Endothelial cell of umbilical vein (primary cell): ENCODE results near the gene STXBP5L. TPM values are rescaled to one million over a fixed set of nuclear protein-coding genes. Genes with fewer than 3 reads are reported as not detected.
"Not testable (repeated sequence)": the region's sequence is repeated elsewhere in the genome, so short reads cannot be mapped to it uniquely, and the experiment has no call there.

Source experiments
- BruUV-seq: library from RNA; stranded (reverse); fragments of 400-500 nt; replicated peaks from 2 replicates; lab custom pipeline; 2021; lab: Mats Ljungman, UMichigan
- CTCF ChIA-PET: fragments of 300-600, 350-600 bp; sonication (Branson Sonifier 250); formaldehyde crosslinking; loops from one replicate; lab custom pipeline; 2021; ENCODE audit warnings: antibody characterized with exemption, inconsistent platforms; lab: Charles Lee
- POLR2A ChIA-PET: fragments of 300-600, 350-600 bp; sonication (Branson Sonifier 250); formaldehyde crosslinking; loops from one replicate; lab custom pipeline; 2021; ENCODE audit warnings: antibody characterized with exemption, inconsistent platforms; lab: Charles Lee
- DNase-seq: peaks from one replicate; pipeline ENCODE4 v3.0.0-alpha.2; 2011; ENCODE audit warnings: low read depth, low spot score
- FAIRE-seq: peaks from 2 replicates; lab custom pipeline; 2011; peaks lifted over from hg19 to GRCh38; lab: Jason Lieb, UNC
- H2AFZ ChIP-seq: 2 replicates; pipeline ENCODE4 v1.6.0; 2012; ENCODE audit warnings: low read depth, low read length, control low read depth, inconsistent platforms
- H3K27ac ChIP-seq: 2 replicates; pipeline ENCODE4 v1.5.1; 2011; ENCODE audit warnings: low read depth, mild to moderate bottlenecking, control low read depth, low read length, moderate library complexity; ENCODE audit not compliant: insufficient read depth
- H3K27me3 ChIP-seq, 2 experiments: 2 replicates each; pipeline versions ENCODE4 v1.6.0 to v1.6.1; 2011; ENCODE audit warnings: low read length in 2 of 2, mixed read lengths in 1 of 2; ENCODE audit not compliant: control insufficient read depth in 2 of 2, insufficient read depth in 2 of 2
- H3K36me3 ChIP-seq, 2 experiments: 2 replicates in 1 of 2; 3 replicates in 1 of 2; pipeline ENCODE4 v1.5.1; 2011; ENCODE audit warnings: low read length in 2 of 2, mild to moderate bottlenecking in 1 of 2, moderate library complexity in 1 of 2; ENCODE audit not compliant: control insufficient read depth in 2 of 2, insufficient read depth in 2 of 2; ENCODE audit errors: extremely low read depth in 1 of 2
- H3K4me1 ChIP-seq: 3 replicates; pipeline ENCODE4 v1.5.1; 2011; ENCODE audit warnings: mild to moderate bottlenecking, low read length; ENCODE audit not compliant: control insufficient read depth, insufficient read depth; ENCODE audit errors: extremely low read depth
- H3K4me2 ChIP-seq: 2 replicates; pipeline ENCODE4 v1.6.1; 2011; ENCODE audit warnings: low read length, control low read depth, mixed read lengths; ENCODE audit not compliant: insufficient read depth
- H3K4me3 ChIP-seq, 3 experiments: fragments of 200-600 bp in 1 of 3; sonication (generic), shearing (Covaris generic) in 1 of 3; replicated peaks in 1 of 3; 2 replicates each; pipeline ENCODE4 v1.5.1; 2011 to 2016; ENCODE audit warnings: control low read depth in 3 of 3, low read length in 3 of 3, mild to moderate bottlenecking in 2 of 3, inconsistent platforms in 1 of 3, low read depth in 1 of 3, moderate library complexity in 1 of 3; ENCODE audit not compliant: insufficient read depth in 1 of 3
- H3K79me2 ChIP-seq: 2 replicates; pipeline ENCODE4 v1.6.0; 2012; ENCODE audit warnings: low read length, inconsistent platforms; ENCODE audit not compliant: control insufficient read depth, insufficient read depth
- H3K9ac ChIP-seq: replicated peaks from 2 replicates; pipeline ENCODE3; 2011; ENCODE audit warnings: low read length, control low read depth; ENCODE audit not compliant: insufficient read depth; ENCODE audit errors: extremely low read depth
- H3K9me1 ChIP-seq: replicated peaks from 3 replicates; pipeline ENCODE4 v1.6.0; 2011; ENCODE audit warnings: mild to moderate bottlenecking, low read length; ENCODE audit not compliant: control insufficient read depth, insufficient read depth; ENCODE audit errors: extremely low read depth
- H3K9me3 ChIP-seq: replicated peaks from 2 replicates; pipeline ENCODE4 v1.5.1; 2012; ENCODE audit warnings: low read length, inconsistent platforms; ENCODE audit not compliant: control insufficient read depth, insufficient read depth
- H4K20me1 ChIP-seq: replicated peaks from 2 replicates; pipeline ENCODE3; 2011; ENCODE audit warnings: mild to moderate bottlenecking, low read length; ENCODE audit not compliant: control insufficient read depth, insufficient read depth; ENCODE audit errors: extremely low read depth
- EZH2 ChIP-seq: IDR thresholded peaks from 2 replicates; pipeline ENCODE4 v1.6.1; 2012; ENCODE audit warnings: borderline replicate concordance, low read depth, mild to moderate bottlenecking, moderate library complexity, low read length, inconsistent platforms; ENCODE audit not compliant: severe bottlenecking
- FOS ChIP-seq: IDR thresholded peaks from 2 replicates; pipeline ENCODE4 v1.6.1; 2011; ENCODE audit warnings: mild to moderate bottlenecking, low read length, moderate library complexity, borderline replicate concordance; ENCODE audit not compliant: insufficient read depth
- GATA2 ChIP-seq: IDR thresholded peaks from 2 replicates; pipeline ENCODE4 v1.7.0; 2011; ENCODE audit warnings: low read depth, mild to moderate bottlenecking, moderate library complexity, mixed read lengths, low read length; ENCODE audit not compliant: insufficient read length, insufficient read depth
- JUN ChIP-seq: IDR thresholded peaks from 2 replicates; pipeline ENCODE4 v1.6.1; 2011; ENCODE audit warnings: borderline replicate concordance, low read depth; ENCODE audit not compliant: insufficient read length, insufficient read depth
- MYC ChIP-seq: IDR thresholded peaks from one replicate; pipeline ENCODE4 v1.6.1; 2011; ENCODE audit warnings: mild to moderate bottlenecking, low read depth, low read length
- POLR2A ChIP-seq: IDR thresholded peaks from 2 replicates; pipeline ENCODE4 v1.6.1; 2012; ENCODE audit warnings: low read depth, mild to moderate bottlenecking, control low read depth, low read length
- POLR2AphosphoS5 ChIP-seq: IDR thresholded peaks from 2 replicates; pipeline ENCODE4 v1.6.1; 2012; ENCODE audit warnings: low read depth, mild to moderate bottlenecking, control low read depth, low read length, moderate library complexity; ENCODE audit not compliant: insufficient read depth
- dilution Hi-C: fragments of 300-500 bp; cut with MboI; formaldehyde crosslinking; loops from one replicate; pipeline ENCODE4 v1.15.0; 2019; ENCODE audit warnings: low sequenced_read_pairs; ENCODE audit not compliant: extremely low pct_ligation_motif_present
- intact Hi-C: fragments of 100-400 bp; cut with micrococcal nuclease; formaldehyde crosslinking; loops from one replicate; pipeline ENCODE4 v1.10.0; 2022
- polyA plus RNA-seq, 4 experiments: library from polyadenylated mRNA; depleted of rRNA in 3 of 4; stranded (reverse) in 3 of 4; unstranded in 1 of 4; fragments of >200 nt; gene quantifications; 2 replicates each; pipeline versions ENCODE4 v1.2.1 to v1.2.3, GENCODE V29; 2011 to 2012; ENCODE audit warnings: missing spikeins in 1 of 4
- total RNA-seq: library from RNA; stranded (reverse); gene quantifications from 2 replicates; pipeline ENCODE4 v1.2.3, GENCODE V29; 2021
- TF ChIP-seq, protein P1 (sequence below), 2 donors: IDR thresholded peaks; 1 replicate in 1 of 2; 2 replicates in 1 of 2; pipeline ENCODE4 v1.5.1; 2011; ENCODE audit warnings: low read length in 2 of 2, mild to moderate bottlenecking in 2 of 2, moderate library complexity in 2 of 2, control low read depth in 1 of 2, inconsistent platforms in 1 of 2, low read depth in 1 of 2; ENCODE audit not compliant: insufficient read depth in 1 of 2; ENCODE audit errors: extremely low read depth in 1 of 2
- TF ChIP-seq, protein P2 (sequence below): IDR thresholded peaks from 2 replicates; pipeline ENCODE4 v1.6.1; 2011; ENCODE audit not compliant: insufficient read depth, insufficient read length

The STXBP5L gene
- total and polyA plus RNA-seq, 2 donors (not counting 3 experiments of a cell fraction or from before 2014, with no cell fraction given) = not detected

DNA sequence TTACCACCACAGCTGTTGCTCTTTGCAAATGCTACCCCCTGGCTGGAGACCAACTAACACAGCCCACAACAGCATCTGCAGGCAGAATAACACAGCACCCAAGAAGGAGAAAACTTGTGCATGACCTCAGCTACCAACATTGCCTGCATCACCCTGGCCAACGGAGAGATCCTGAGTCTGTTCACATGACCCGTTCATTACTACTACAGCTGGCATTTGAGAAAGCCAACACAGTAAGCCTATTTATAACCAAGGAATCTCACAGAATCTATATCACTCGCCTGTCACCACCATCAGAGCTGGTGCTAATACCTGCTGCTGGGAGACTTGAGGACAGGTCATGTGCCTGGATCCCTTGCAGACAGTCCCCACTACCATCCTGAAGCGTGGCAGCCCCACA is 422.6 kb downstream of the STXBP5L start:
- no peak for FAIRE-seq
- Histone ChIP-seq H2AFZ (no peak overlapping the region), H3K9ac (no peak overlapping the region), H3K79me2 (no peaks in the 10 kb centered on the region), H4K20me1 (no peaks in the 10 kb centered on the region), H3K36me3 (no peaks in the 10 kb centered on the region), H3K9me1 (no peaks in the 10 kb centered on the region), H3K4me1 (no peaks in the 10 kb centered on the region), H3K4me2 (no peak overlapping the region), H3K9me3 (no peaks in the 10 kb centered on the region), H3K4me3 (no peak overlapping the region), H3K27me3 (no peaks in the 10 kb centered on the region), H3K27ac (no peak overlapping the region)
- TF ChIP-seq EZH2 = no peak
- no peak for TF ChIP-seq FOS
- TF ChIP-seq, protein P1, sequence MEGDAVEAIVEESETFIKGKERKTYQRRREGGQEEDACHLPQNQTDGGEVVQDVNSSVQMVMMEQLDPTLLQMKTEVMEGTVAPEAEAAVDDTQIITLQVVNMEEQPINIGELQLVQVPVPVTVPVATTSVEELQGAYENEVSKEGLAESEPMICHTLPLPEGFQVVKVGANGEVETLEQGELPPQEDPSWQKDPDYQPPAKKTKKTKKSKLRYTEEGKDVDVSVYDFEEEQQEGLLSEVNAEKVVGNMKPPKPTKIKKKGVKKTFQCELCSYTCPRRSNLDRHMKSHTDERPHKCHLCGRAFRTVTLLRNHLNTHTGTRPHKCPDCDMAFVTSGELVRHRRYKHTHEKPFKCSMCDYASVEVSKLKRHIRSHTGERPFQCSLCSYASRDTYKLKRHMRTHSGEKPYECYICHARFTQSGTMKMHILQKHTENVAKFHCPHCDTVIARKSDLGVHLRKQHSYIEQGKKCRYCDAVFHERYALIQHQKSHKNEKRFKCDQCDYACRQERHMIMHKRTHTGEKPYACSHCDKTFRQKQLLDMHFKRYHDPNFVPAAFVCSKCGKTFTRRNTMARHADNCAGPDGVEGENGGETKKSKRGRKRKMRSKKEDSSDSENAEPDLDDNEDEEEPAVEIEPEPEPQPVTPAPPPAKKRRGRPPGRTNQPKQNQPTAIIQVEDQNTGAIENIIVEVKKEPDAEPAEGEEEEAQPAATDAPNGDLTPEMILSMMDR (IDR thresholded peaks at IDR 0.05; ENCODE audit: extremely low read depth in 1 of 2, insufficient read depth in 1 of 2, low read depth in 1 of 2, low read length in 2 of 2) = no peak
- no peak for TF ChIP-seq POLR2AphosphoS5
- TF ChIP-seq GATA2 = no peak
- TF ChIP-seq POLR2A = no peak
- TF ChIP-seq JUN = no peak
- TF ChIP-seq, protein P2, sequence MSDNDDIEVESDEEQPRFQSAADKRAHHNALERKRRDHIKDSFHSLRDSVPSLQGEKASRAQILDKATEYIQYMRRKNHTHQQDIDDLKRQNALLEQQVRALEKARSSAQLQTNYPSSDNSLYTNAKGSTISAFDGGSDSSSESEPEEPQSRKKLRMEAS = no peak
- TF ChIP-seq MYC = no peak
- ChIA-PET CTCF (interaction anchor here (0.6 kb wide), 1 partner anchor 234 kb away, joined by 3 read pairs; no protein-coding TSS in a partner anchor), POLR2A (no interaction called here)
- dilution Hi-C loops (no loop called here), intact Hi-C loops (no loop called here)
- no peak for DNase-seq
- no TSS peak for BruUV-seq

DNA sequence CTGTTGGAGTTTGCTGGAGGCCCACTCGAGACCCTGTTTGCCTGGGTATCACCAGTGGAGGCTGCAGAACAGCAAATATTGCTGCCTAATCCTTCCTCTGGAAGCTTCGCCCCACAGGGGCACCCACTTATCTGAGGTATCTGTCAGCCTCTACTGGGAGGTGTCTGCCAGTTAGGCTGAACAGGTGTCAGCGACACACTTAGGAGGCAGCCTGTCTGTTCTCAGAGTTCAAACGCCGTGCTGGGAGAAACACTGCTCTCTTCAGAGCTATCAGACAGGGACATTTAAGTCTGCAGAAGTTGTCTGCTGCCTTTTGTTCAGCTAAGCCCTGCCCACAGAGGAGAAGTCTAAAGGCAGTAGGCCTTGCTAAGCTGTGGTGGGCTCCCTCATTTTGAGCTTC is 448.0 kb downstream of the STXBP5L start:
- CTCF ChIA-PET, H3K27ac ChIP-seq, H3K9ac ChIP-seq, H3K4me2 ChIP-seq, H3K79me2 ChIP-seq, H4K20me1 ChIP-seq, H3K9me1 ChIP-seq, DNase-seq, POLR2A ChIA-PET, H3K9me3 ChIP-seq, H3K4me1 ChIP-seq, intact Hi-C loops, FAIRE-seq, H3K27me3 ChIP-seq, H3K4me3 ChIP-seq, H2AFZ ChIP-seq, dilution Hi-C loops, BruUV-seq, H3K36me3 ChIP-seq: not testable (repeated sequence)
